Parathyroid adenoma (tissue), 2 donors: ENCODE data around the gene SERINC3.

ENCODE experiments used
- H2AFZ ChIP-seq: fragments of 300-600 bp; sonication (generic); one replicate; pipeline ENCODE4 v1.7.0; 2017; ENCODE audit warnings: antibody characterized with exemption, mild to moderate bottlenecking
- H3K27ac ChIP-seq: fragments of 300-600 bp; sonication (generic); one replicate; pipeline ENCODE4 v1.7.0; 2017
- H3K27me3 ChIP-seq: fragments of 300-600 bp; sonication (generic); one replicate; pipeline ENCODE4 v1.7.0; 2017; ENCODE audit warnings: low read length; ENCODE audit not compliant: control insufficient read depth, insufficient read depth
- H3K36me3 ChIP-seq: fragments of 300-600 bp; sonication (generic); one replicate; pipeline ENCODE4 v1.7.0; 2017; ENCODE audit warnings: low read length; ENCODE audit not compliant: control insufficient read depth, insufficient read depth
- H3K4me1 ChIP-seq: fragments of 300-600 bp; sonication (generic); one replicate; pipeline ENCODE4 v1.7.0; 2017; ENCODE audit warnings: control low read depth
- H3K4me2 ChIP-seq: fragments of 300-600 bp; sonication (generic); one replicate; pipeline ENCODE4 v1.7.0; 2017; ENCODE audit warnings: low read length
- H3K4me3 ChIP-seq: fragments of 300-600 bp; sonication (generic); one replicate; pipeline ENCODE4 v1.7.0; 2017; ENCODE audit warnings: low read depth, low read length
- H3K79me2 ChIP-seq: fragments of 300-600 bp; sonication (generic); one replicate; pipeline ENCODE4 v1.7.0; 2017; ENCODE audit warnings: control low read depth
- H3K9ac ChIP-seq: fragments of 300-600 bp; sonication (generic); one replicate; pipeline ENCODE4 v1.7.0; 2017; ENCODE audit warnings: mild to moderate bottlenecking
- H3K9me3 ChIP-seq: fragments of 300-600 bp; sonication (generic); one replicate; pipeline ENCODE4 v1.7.0; 2017; ENCODE audit warnings: low read length; ENCODE audit not compliant: control insufficient read depth
- TF ChIP-seq, protein P1 (sequence below): fragments of 300-600 bp; sonication (generic); IDR thresholded peaks from one replicate; pipeline ENCODE4 v1.7.0; 2017; ENCODE audit warnings: antibody characterized with exemption, mild to moderate bottlenecking
- donor health status: primary hyperparathyroidism.

The SERINC3 gene

DNA sequence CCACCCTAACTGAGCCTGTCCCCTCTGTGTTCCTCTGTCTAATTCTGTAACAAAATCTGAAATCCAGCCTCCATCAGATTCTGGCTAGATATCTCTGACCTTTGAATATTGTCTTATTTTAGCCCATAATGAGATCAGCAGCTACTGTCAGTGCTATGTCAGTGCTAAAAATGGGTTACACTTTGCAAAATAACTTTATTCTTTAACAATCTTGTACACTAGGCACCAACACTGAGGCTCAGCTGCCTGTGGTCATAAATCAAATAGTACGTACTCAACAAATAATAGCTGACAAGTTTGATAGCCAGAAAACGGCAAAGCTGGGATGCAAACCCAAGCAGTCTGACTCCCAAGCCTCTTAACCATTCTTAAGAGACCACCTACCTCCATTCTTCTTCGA is 24.1 kb downstream of the SERINC3 start:
- Histone ChIP-seq H3K4me2 (no peak overlapping the region), H3K27ac (no peak overlapping the region), H3K27me3 (no peaks in the 10 kb centered on the region), H3K79me2 (peaks cover 2% of the 10 kb centered on the region), H3K36me3 (no peaks in the 10 kb centered on the region), H3K9ac (no peak overlapping the region), H3K9me3 (no peaks in the 10 kb centered on the region), H3K4me3 (no peak overlapping the region), H3K4me1 (no peaks in the 10 kb centered on the region), H2AFZ (no peak overlapping the region)
- TF ChIP-seq, protein P1, sequence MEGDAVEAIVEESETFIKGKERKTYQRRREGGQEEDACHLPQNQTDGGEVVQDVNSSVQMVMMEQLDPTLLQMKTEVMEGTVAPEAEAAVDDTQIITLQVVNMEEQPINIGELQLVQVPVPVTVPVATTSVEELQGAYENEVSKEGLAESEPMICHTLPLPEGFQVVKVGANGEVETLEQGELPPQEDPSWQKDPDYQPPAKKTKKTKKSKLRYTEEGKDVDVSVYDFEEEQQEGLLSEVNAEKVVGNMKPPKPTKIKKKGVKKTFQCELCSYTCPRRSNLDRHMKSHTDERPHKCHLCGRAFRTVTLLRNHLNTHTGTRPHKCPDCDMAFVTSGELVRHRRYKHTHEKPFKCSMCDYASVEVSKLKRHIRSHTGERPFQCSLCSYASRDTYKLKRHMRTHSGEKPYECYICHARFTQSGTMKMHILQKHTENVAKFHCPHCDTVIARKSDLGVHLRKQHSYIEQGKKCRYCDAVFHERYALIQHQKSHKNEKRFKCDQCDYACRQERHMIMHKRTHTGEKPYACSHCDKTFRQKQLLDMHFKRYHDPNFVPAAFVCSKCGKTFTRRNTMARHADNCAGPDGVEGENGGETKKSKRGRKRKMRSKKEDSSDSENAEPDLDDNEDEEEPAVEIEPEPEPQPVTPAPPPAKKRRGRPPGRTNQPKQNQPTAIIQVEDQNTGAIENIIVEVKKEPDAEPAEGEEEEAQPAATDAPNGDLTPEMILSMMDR: no peak

DNA sequence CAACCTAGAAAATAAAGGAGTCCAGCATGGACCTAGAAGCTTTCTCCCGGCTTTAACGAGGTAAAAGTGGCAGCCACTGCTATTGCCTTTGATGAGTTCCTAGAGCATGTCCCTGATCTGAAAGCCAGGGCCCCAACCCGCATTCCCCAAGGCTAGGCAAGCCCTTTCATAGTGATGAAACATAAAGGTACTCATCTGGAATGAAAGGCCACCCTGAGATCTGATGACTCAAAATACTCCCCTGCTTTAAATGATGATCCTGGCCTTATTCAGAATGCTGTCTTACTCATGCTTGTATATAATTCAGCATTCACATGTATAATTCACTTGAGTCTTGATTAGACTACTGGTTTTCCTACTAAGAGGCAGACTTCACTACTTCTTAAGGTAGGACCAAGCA is 24.9 kb downstream of the SERINC3 start:
- H3K4me2 ChIP-seq: no peak overlapping the region
- no peak overlapping the region for H2AFZ ChIP-seq
- H3K27me3 ChIP-seq: no peaks in the 10 kb centered on the region
- H3K4me1 ChIP-seq: no peaks in the 10 kb centered on the region
- TF ChIP-seq, protein P1: no peak
- peaks cover under 1% of the 10 kb centered on the region for H3K79me2 ChIP-seq
- no peak overlapping the region for H3K4me3 ChIP-seq
- no peak overlapping the region for H3K27ac ChIP-seq
- H3K9ac ChIP-seq: no peak overlapping the region
- no peaks in the 10 kb centered on the region for H3K36me3 ChIP-seq
- no peaks in the 10 kb centered on the region for H3K9me3 ChIP-seq

DNA sequence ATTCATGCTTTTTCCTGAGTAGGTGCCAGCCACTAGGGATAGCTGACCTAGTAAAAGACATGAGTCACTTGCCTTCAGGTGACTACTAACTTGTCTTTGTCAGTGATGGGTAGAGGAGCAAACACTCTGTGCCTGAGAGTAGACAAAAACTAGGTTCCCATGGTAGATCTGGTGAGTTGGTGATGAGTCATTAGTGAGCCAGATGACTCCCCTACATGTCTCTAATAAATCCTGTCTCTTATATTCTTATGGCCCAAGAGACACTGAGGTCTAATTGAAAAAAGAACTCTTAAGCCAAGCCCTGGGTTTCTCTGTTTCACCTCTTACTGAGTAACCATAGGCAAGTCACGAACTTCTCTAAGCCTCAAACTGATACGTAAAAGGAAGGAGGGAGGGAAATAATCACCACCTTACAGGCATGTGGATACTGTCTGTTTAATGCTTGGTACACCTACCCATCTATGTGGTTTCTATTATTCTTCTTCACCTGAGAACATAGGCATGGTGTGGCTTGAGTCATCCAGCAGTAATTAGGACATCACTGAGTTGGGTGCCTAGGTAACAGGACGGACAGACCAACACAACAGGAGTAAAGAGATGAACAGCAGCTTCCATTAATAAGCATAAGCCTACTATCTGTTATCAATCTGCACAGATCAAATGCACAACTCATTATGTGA is 25.9 kb downstream of the SERINC3 start:
- Histone ChIP-seq H2AFZ (no peak overlapping the region), H3K4me3 (no peak overlapping the region), H3K79me2 (no peaks in the 10 kb centered on the region), H3K36me3 (no peaks in the 10 kb centered on the region), H3K9me3 (no peaks in the 10 kb centered on the region), H3K9ac (no peak overlapping the region), H3K4me1 (peaks cover 4% of the 10 kb centered on the region), H3K4me2 (no peak overlapping the region), H3K27me3 (no peaks in the 10 kb centered on the region), H3K27ac (no peak overlapping the region)
- TF ChIP-seq, protein P1: no peak

DNA sequence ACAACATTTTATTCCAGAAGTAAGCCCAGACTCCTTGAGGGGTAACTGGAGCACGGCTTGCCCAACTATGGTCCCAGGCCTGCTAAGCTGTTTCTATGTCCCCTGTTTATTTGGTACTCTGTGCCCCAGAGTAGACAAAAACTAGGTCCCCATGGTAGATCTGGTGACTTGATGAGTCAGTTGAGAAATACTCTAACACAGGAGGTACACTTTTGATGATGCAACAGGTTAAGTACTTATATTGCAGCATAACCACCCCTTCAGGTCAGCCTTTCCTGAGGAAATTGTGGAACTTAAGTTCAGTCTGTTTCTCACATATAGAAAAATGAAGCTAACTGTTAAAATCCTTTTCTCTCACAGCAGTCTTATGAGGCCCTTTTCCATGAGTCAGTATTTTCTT is 26.6 kb downstream of the SERINC3 start:
- H3K27ac ChIP-seq: no peak overlapping the region
- H3K4me3 ChIP-seq: no peak overlapping the region
- no peaks in the 10 kb centered on the region for H3K36me3 ChIP-seq

More for the DNA sequence above, 26.6 kb downstream of the SERINC3 start:
- H3K27me3 ChIP-seq: no peaks in the 10 kb centered on the region
- no peaks in the 10 kb centered on the region for H3K79me2 ChIP-seq
- TF ChIP-seq, protein P1: no peak
- no peak overlapping the region for H3K4me2 ChIP-seq
- H2AFZ ChIP-seq: no peak overlapping the region
- H3K9ac ChIP-seq: no peak overlapping the region
- peaks cover 4% of the 10 kb centered on the region for H3K4me1 ChIP-seq
- no peaks in the 10 kb centered on the region for H3K9me3 ChIP-seq
